K562 (cell line): ENCODE measurements around the gene SAMD4A. TPM values are rescaled to one million over a fixed set of nuclear protein-coding genes. Genes with fewer than 3 reads are reported as not detected.

Experiments used
- ATAC-seq: fragments of 200-7000 bp; cut with Tn5 transposase; 3 replicates; pipeline ENCODE4 v1.9.1; 2020; ENCODE audit warnings: moderate library complexity
- BruUV-seq: library from RNA; stranded (reverse); fragments of 400-500 nt; replicated peaks from 2 replicates; lab custom pipeline; 2021; lab: Mats Ljungman, UMichigan
- CTCF ChIA-PET: fragments of 300-600 bp; formaldehyde crosslinking; extraction: SDS; loops from one replicate; lab custom pipeline; 2021; ENCODE audit warnings: low intra/inter-chr PET ratio; lab: Yijun Ruan, JAX
- POLR2A ChIA-PET: fragments of 300-600, 350-650 bp; sonication (Branson Sonifier 250); formaldehyde crosslinking; extraction: SDS; loops from one replicate; lab custom pipeline; 2021; ENCODE audit warnings: antibody characterized with exemption, inconsistent platforms; lab: Yijun Ruan, JAX
- DNase-seq, 4 experiments: peaks; one replicate each; pipeline versions ENCODE4 v3.0.0 to v3.0.0-alpha.2; 2011 to 2018; ENCODE audit warnings: low spot score in 3 of 4, mixed read lengths in 3 of 4; ENCODE audit errors: extremely low read depth in 1 of 4
- FAIRE-seq: peaks from 2 replicates; lab custom pipeline; 2011; peaks lifted over from hg19 to GRCh38; lab: Jason Lieb, UNC
- H2AFZ ChIP-seq: 2 replicates; pipeline ENCODE4 v1.6.0; 2011; ENCODE audit warnings: low read depth, low read length, control low read depth, inconsistent platforms
- H3K27ac ChIP-seq: fragments of 200-600 bp; 3 replicates; pipeline ENCODE4 v1.8.0; 2011; ENCODE audit warnings: low read depth, mild to moderate bottlenecking, control low read depth, inconsistent platforms, low read length, moderate library complexity, mixed read lengths; ENCODE audit errors: extremely low read depth
- H3K27me3 ChIP-seq, 2 experiments: fragments of 300-600 bp in 1 of 2; 2 replicates in 1 of 2; 3 replicates in 1 of 2; pipeline versions ENCODE4 v1.6.0 to v1.8.0; 2011; ENCODE audit warnings: inconsistent platforms in 2 of 2, low read length in 2 of 2, mild to moderate bottlenecking in 1 of 2, mixed read lengths in 1 of 2, moderate library complexity in 1 of 2; ENCODE audit not compliant: control insufficient read depth in 2 of 2, insufficient read depth in 2 of 2
- H3K36me3 ChIP-seq: fragments of 300-600 bp; 3 replicates; pipeline ENCODE4 v1.8.0; 2011; ENCODE audit warnings: mild to moderate bottlenecking, low read length, inconsistent platforms; ENCODE audit not compliant: control insufficient read depth, insufficient read depth
- H3K4me1 ChIP-seq, 2 experiments: fragments of 200-600 bp in 1 of 2; replicated peaks in 1 of 2; 2 replicates in 1 of 2; 3 replicates in 1 of 2; pipeline versions ENCODE4 v1.5.1 to v1.8.0; 2011; ENCODE audit warnings: inconsistent platforms in 2 of 2, low read length in 2 of 2, mild to moderate bottlenecking in 1 of 2, mixed read lengths in 1 of 2, moderate library complexity in 1 of 2; ENCODE audit not compliant: control insufficient read depth in 2 of 2, insufficient read depth in 2 of 2
- H3K4me2 ChIP-seq: 2 replicates; pipeline ENCODE4 v1.6.1; 2011; ENCODE audit warnings: low read length, control low read depth, inconsistent platforms, mixed read lengths; ENCODE audit not compliant: insufficient read depth
- H3K4me3 ChIP-seq: fragments of 200-600 bp; sonication (generic), shearing (Covaris generic); 2 replicates; pipeline ENCODE4 v1.5.1; 2016; ENCODE audit warnings: control low read depth, inconsistent platforms
- H3K79me2 ChIP-seq: fragments of 200-600 bp; 3 replicates; pipeline ENCODE4 v1.8.0; 2011; ENCODE audit warnings: low read length, inconsistent platforms; ENCODE audit not compliant: control insufficient read depth, insufficient read depth
- H3K9ac ChIP-seq, 2 experiments: 2 replicates each; pipeline versions ENCODE4 v1.6.0 to v1.6.1; 2011; ENCODE audit warnings: low read depth in 2 of 2, low read length in 2 of 2, control low read depth in 1 of 2, inconsistent platforms in 1 of 2, mild to moderate bottlenecking in 1 of 2, mixed read lengths in 1 of 2; ENCODE audit not compliant: insufficient read depth in 1 of 2
- H3K9me1 ChIP-seq: one replicate; pipeline ENCODE4 v1.6.0; 2011; ENCODE audit warnings: inconsistent platforms, mild to moderate bottlenecking, low read length, moderate library complexity; ENCODE audit not compliant: control insufficient read depth, insufficient read depth
- H3K9me3 ChIP-seq: replicated peaks from 2 replicates; pipeline ENCODE4 v1.5.1; 2011; ENCODE audit warnings: low read depth, low read length, inconsistent platforms; ENCODE audit not compliant: control insufficient read depth, insufficient read depth
- H4K20me1 ChIP-seq: replicated peaks from 2 replicates; pipeline ENCODE4 v1.6.1; 2011; ENCODE audit warnings: low read length, inconsistent platforms, mixed read lengths; ENCODE audit not compliant: control insufficient read depth, insufficient read depth
- CTBP1 ChIP-seq: fragments of 450-650 bp; IDR thresholded peaks from 2 replicates; pipeline ENCODE4 v1.6.1; 2016; ENCODE audit warnings: borderline replicate concordance
- GATAD2A ChIP-seq: fragments of 450-650 bp; IDR thresholded peaks from 2 replicates; pipeline ENCODE4 v1.6.1; 2017
- NR2C1 ChIP-seq, 2 experiments: fragments of 450-650 bp; IDR thresholded peaks; 2 replicates each; pipeline ENCODE4 v1.6.1; 2017; ENCODE audit warnings: mild to moderate bottlenecking in 2 of 2, antibody characterized with exemption in 1 of 2, inconsistent platforms in 1 of 2, missing compliant biosample characterization in 1 of 2, missing genetic modification characterization in 1 of 2
- NRF1 ChIP-seq, 2 experiments: fragments of 450-650 bp; IDR thresholded peaks in 1 of 2; conservative IDR thresholded peaks in 1 of 2; 2 replicates each; pipeline ENCODE4 v1.6.1; 2014; ENCODE audit warnings: mild to moderate bottlenecking in 2 of 2
- POLR3A ChIP-seq: IDR thresholded peaks from 2 replicates; pipeline ENCODE4 v1.6.1; 2011; ENCODE audit warnings: borderline replicate concordance, mild to moderate bottlenecking, moderate library complexity; ENCODE audit not compliant: insufficient read length, insufficient read depth; ENCODE audit errors: extremely low read depth
- RAD51 ChIP-seq: fragments of 450-650 bp; IDR thresholded peaks from 2 replicates; pipeline ENCODE4 v1.7.1; 2016; ENCODE audit warnings: low read depth, mild to moderate bottlenecking, borderline replicate concordance
- RERE ChIP-seq: sonication (generic); formaldehyde crosslinking; IDR thresholded peaks from 2 replicates; pipeline ENCODE4 v1.8.0; 2023; ENCODE audit warnings: missing genetic modification reagents, mild to moderate bottlenecking, borderline replicate concordance
- RNF2 ChIP-seq: sonication (generic); IDR thresholded peaks from 2 replicates; pipeline ENCODE4 v1.6.1; 2016
- TCF3 ChIP-seq: sonication (generic); formaldehyde crosslinking; IDR thresholded peaks from 2 replicates; pipeline ENCODE4 v1.4.0; 2020; ENCODE audit warnings: mild to moderate bottlenecking, missing genetic modification reagents
- ZKSCAN8 ChIP-seq: fragments of 200-800 bp; sonication (Bioruptor generic); IDR thresholded peaks from 2 replicates; pipeline ENCODE4 v1.6.1; 2016; ENCODE audit warnings: missing genetic modification characterization, missing compliant biosample characterization
- ZNF253 ChIP-seq: fragments of 250-450 bp; sonication (Bioruptor Pico); conservative IDR thresholded peaks from 2 replicates; pipeline ENCODE4 v1.6.1; 2021; ENCODE audit warnings: mild to moderate bottlenecking
- ZNF561 ChIP-seq: fragments of 450-650 bp; formaldehyde crosslinking; conservative IDR thresholded peaks from 2 replicates; pipeline ENCODE4 v1.4.0; 2020; ENCODE audit warnings: mild to moderate bottlenecking, moderate library complexity
- WGBS: fragments of 100-300 bp; shearing (Covaris generic); methylation state at CpG from one replicate; pipeline ENCODE4 v1.1.6; 2016; ENCODE audit warnings: low coverage, mixed read lengths; ENCODE audit not compliant: insufficient coverage; ENCODE audit errors: missing lambda C conversion rate; 5-methylcytosine and 5-hydroxymethylcytosine counted together
- in situ Hi-C: fragments of 300-500 bp; cut with MboI; formaldehyde crosslinking; loops from 4 replicates; pipeline ENCODE4 v1.15.0; 2018; ENCODE audit warnings: inconsistent platforms, mixed read lengths
- intact Hi-C: fragments of 100-400 bp; cut with micrococcal nuclease; formaldehyde crosslinking; loops from 2 replicates; pipeline ENCODE4 v1.14.2; 2022
- polyA plus RNA-seq, 8 experiments: library from polyadenylated mRNA; depleted of rRNA in 4 of 8; stranded (reverse) in 5 of 8; unstranded in 3 of 8; fragments of >200 nt; fragmentation: Nextera tagmentation in 2 of 8; fragmentation: Illumina TruSeq in 1 of 8; extraction: Ambion mirVana in 2 of 8; extraction: Trizol in 1 of 8; gene quantifications; 2 replicates each; pipeline versions ENCODE4 v1.2.1 to v1.2.3, GENCODE V29; 2011 to 2014; ENCODE audit warnings: inconsistent platforms in 1 of 8, missing spikeins in 1 of 8
- total RNA-seq, 7 experiments: library from RNA; depleted of rRNA in 6 of 7; stranded (reverse); fragments of >200 nt in 6 of 7; fragmentation: Illumina TruSeq in 2 of 7; extraction: Trizol in 2 of 7; gene quantifications; 2 replicates each; pipeline versions ENCODE4 v1.2.1 to v1.2.3, GENCODE V29; 2011 to 2021; ENCODE audit warnings: low replicate concordance in 1 of 7
- TF ChIP-seq, protein P1 (sequence below): fragments of 450-650 bp; IDR thresholded peaks from 2 replicates; pipeline ENCODE4 v1.6.1; 2018; ENCODE audit warnings: mild to moderate bottlenecking, low read depth; ENCODE audit not compliant: partially characterized antibody

SAMD4A gene
- total and polyA plus RNA-seq, 9 of the 15 experiments (the other 6 are each of a cell fraction or from before 2014, with no cell fraction given) = 0.66 to 6.8 (median 3.3) TPM

- TF ChIP-seq NR2C1 (IDR thresholded peaks at IDR 0.05) = no peak
- no peak for TF ChIP-seq NR2C1 (tag; IDR thresholded peaks at IDR 0.05)
- TF ChIP-seq, protein P1, sequence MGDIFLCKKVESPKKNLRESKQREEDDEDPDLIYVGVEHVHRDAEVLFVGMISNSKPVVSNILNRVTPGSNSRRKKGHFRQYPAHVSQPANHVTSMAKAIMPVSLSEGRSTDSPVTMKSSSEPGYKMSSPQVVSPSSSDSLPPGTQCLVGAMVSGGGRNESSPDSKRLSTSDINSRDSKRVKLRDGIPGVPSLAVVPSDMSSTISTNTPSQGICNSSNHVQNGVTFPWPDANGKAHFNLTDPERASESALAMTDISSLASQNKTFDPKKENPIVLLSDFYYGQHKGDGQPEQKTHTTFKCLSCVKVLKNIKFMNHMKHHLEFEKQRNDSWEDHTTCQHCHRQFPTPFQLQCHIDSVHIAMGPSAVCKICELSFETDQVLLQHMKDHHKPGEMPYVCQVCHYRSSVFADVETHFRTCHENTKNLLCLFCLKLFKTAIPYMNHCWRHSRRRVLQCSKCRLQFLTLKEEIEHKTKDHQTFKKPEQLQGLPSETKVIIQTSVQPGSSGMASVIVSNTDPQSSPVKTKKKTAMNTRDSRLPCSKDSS = no peak
- TF ChIP-seq ZNF253 (CRISPR knock-in tag) = no peak
- TF ChIP-seq TCF3 (CRISPR knock-in tag) = peak; percentile 56
Observed at GRCh38 chr14:54622192-54622958, 55.4 kb downstream of the SAMD4A start (continued).

- no peak for DNase-seq
- Histone ChIP-seq H3K27ac (no peak overlapping the region), H3K4me1 (peaks cover 3 to 9% of the 10 kb centered on the region in 2 experiments; a peak in 4 of 5 replicates), H3K4me3 (no peak overlapping the region), H3K9me3 (no peaks in the 10 kb centered on the region), H3K9me1 (no peaks in the 10 kb centered on the region), H3K9ac (no peak overlapping the region), H3K27me3 (no peaks in the 10 kb centered on the region), H4K20me1 (no peaks in the 10 kb centered on the region), H2AFZ (no peak overlapping the region), H3K36me3 (no peaks in the 10 kb centered on the region), H3K79me2 (no peaks in the 10 kb centered on the region; the same call in 1 of the 3 replicates), H3K4me2 (no peak overlapping the region)
- no CpG with 5 or more reads among the region's 1 CpG for WGBS
- intact Hi-C loops = no loop called here
- no peak for FAIRE-seq
- POLR2A ChIA-PET = no interaction called here
- CTCF ChIA-PET = no interaction called here
- in situ Hi-C loops = no loop called here
- BruUV-seq = no TSS peak
- no peak for ATAC-seq
- TF ChIP-seq RAD51 = no peak
- TF ChIP-seq POLR3A = no peak
- no peak for TF ChIP-seq ZNF561 (CRISPR knock-in tag)
- TF ChIP-seq ZKSCAN8 (CRISPR knock-in tag) = no peak
- TF ChIP-seq RERE (CRISPR knock-in tag) = no peak
- TF ChIP-seq CTBP1 = no peak
- no peak for TF ChIP-seq GATAD2A
- no peak for TF ChIP-seq RNF2
- no peak for TF ChIP-seq NRF1 (conservative IDR thresholded peaks at IDR 0.05 in 1 of 2, IDR thresholded peaks at IDR 0.05 in 1 of 2)
Observed at GRCh38 chr14:54623279-54624004, 56.5 kb downstream of the SAMD4A start.
